T1000 (cell line): Measurements from ENCODE around the gene ZNF619.

Source experiments
- DNase-seq: peaks from one replicate; lab custom pipeline; 2025; ENCODE audit warnings: mixed read lengths; lab: John Stamatoyannopoulos, UW

The ZNF619 gene

DNA sequence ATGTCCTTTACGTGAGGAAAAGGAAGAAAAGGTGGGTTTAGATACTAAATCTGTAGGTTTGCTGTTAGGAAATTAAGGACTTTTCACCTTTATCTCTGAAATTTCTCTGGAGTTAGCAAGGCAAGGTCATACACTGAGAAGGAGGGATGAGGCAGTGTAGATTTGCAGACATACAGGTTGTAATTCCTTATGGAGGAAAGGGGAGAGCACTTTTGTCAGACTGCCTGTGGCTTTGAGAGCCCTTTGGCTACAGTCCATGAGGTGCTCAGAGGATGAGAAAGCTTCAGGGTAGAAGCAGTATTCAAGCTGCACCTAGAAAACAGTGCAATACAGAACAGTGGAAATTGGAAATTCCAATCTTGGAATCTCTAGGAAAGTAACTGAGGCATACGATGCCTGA, 11.5 kb upstream of the ZNF619 start:
- DNase-seq, result no peak

DNA sequence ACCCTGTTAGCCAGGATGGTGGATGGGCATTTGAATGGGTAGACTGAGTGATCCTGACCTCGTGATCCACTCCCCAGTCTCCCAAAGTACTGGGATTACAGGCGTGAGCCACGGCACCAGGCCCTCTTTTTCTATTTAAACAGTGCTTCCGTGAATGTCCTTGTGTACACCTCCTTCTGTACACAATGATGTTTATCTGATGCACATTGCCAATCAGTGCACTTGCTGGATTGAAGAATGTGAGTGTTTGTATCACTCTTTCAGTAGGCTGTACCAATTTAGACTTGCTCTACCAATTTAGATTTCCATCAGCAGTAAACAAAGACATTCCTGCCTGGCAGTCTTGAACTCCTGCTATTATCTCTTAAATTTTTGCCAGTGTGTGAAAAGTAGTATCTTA, 8.9 kb upstream of the ZNF619 start:
- no peak for DNase-seq

DNA sequence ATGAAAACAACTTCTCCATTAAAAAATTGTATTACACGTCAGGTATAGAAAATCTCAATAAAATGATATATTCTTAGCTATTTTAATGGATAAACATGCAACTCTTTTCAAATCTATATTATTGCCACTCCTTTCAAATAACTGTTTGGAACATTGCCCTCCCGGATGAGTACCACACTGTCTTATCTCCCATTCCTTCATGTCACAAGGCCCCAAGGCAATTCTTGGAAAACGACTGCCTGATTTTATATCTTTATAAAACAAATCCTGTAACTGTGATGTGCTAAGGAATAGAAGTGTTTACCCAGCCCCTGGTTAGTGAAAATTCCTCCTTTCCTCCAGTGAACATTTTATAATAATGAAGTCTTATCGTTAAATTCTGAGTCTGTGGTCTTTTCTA, 6.2 kb upstream of the ZNF619 start:
- no peak for DNase-seq

DNA sequence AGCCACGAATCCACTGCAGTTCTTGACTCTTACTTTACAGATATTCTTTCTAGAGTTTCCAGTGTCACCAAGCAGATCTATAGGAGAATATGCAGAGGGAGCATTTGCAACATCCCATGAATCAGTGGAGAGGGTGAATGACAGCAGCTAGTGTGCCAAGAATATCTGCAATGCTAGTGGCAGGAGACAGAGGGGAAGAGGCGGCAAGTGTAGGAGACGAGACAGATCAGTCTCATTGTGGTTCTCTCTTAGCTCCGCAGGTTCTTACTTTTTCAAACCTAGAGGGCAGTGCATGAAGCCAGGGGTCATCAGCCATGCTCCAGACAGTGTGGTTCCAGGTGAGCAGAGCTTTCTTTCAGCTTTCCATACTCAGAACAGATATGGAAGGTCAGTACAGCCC, 744 bp downstream of the ZNF619 start:
- no peak for DNase-seq

DNA sequence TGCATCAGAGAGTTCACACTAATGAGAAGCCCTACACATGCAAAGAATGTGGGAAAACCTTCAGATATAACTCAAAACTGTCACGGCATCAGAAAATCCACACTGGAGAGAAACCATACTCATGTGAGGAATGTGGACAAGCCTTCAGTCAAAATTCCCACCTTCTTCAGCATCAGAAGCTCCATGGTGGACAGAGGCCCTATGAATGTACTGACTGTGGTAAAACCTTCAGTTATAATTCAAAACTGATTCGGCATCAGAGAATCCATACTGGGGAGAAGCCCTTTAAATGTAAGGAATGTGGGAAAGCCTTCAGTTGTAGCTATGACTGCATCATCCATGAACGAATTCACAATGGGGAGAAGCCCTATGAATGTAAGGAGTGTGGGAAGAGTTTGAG, 10.2 kb downstream of the ZNF619 start:
- DNase-seq, result no peak

DNA sequence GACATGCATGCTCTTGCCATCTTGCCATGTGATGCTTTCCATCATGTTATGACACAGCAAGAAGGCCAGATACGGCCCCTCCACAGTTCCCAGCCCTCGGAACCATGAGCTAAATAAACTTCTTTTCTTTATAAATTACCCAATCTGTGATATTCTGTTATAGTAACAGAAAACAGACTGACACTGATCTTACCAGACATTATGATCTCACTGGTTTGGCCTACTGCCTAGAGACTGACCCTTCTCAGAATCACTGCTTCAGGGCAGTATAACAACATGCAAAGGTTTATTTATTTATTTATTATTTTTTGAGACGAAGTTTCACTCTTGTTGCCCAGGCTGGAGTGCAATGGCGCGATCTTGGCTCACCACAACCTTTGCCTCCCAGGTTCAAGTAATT, 14.0 kb downstream of the ZNF619 start:
- no peak for DNase-seq

DNA sequence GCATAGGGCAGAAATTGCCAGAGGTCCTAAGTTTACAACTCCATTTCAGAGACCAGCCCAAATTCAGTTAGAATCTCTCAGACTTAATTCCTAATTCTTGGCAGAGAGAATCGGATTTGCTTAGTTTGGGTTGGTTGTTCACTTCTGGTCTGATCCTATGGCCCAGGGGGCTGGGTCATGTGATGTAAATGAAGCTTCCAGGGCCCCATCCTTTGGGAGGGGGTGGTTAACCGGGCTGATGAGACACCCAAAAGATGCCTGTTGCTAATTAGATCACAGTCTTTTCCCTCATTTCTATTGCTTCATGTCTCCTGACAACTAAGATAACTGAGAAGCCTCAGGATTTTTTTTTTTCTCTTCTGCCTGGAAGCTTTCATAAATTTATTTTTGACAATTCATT, 17.8 kb downstream of the ZNF619 start:
- no peak for DNase-seq

DNA sequence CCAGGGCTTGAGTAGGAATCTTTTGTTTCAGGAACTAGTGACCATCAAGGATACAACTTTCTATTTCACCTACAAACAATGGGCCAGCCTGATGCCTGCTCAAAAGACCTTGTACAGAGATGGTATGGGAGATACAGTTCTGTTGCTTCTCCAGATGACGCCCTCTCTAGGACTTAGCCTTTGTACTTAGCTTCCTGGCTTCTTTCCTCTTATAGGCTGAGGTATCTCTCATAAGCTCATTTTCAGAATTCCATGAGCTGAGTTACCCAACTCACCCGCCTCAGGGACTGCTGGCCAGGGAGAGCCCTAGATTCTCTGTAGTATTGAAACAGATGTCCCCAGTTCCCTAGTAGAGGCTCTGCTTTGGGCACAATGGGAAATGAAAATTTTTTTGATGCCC, 20.4 kb downstream of the ZNF619 start:
- no peak for DNase-seq

DNA sequence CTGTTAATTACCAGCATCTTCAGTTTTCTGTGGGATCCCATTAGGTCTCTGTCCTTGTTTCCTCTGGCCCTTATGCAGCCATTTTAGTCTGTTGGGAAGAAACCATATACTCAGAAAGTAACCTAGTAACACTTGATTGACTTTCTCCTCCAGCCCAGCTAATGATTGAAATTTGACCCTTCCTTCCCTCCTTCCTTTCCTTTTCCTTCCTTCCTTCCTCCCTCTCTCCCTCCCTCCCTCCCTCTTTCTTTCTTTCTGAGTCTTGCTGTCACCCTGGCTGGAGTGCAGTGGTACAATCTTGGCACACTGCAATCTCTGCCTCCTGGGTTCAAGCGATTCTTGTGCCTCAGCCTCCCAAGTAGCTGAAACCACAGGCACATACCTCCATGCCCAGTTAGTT, 23.0 kb downstream of the ZNF619 start:
- DNase-seq, result no peak

DNA sequence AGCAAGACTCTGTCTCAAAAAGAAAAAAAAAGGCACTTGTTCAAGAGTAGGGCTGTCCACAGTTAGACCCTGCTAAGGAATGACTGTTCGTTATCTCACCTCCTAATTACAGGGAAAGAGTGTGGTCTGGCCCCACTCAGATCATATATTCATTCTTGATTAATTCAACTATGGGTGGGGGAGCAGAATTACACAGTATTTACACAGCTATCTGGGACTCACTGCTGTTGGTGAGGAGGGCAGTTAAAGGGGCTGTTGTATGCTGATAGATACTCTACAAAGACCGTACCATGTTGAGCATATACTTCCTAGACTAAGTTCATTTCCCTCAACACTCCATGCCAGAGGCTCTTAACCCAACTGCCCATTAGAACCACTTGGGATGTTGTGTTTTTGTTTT, 25.1 kb downstream of the ZNF619 start:
- DNase-seq, result no peak

DNA sequence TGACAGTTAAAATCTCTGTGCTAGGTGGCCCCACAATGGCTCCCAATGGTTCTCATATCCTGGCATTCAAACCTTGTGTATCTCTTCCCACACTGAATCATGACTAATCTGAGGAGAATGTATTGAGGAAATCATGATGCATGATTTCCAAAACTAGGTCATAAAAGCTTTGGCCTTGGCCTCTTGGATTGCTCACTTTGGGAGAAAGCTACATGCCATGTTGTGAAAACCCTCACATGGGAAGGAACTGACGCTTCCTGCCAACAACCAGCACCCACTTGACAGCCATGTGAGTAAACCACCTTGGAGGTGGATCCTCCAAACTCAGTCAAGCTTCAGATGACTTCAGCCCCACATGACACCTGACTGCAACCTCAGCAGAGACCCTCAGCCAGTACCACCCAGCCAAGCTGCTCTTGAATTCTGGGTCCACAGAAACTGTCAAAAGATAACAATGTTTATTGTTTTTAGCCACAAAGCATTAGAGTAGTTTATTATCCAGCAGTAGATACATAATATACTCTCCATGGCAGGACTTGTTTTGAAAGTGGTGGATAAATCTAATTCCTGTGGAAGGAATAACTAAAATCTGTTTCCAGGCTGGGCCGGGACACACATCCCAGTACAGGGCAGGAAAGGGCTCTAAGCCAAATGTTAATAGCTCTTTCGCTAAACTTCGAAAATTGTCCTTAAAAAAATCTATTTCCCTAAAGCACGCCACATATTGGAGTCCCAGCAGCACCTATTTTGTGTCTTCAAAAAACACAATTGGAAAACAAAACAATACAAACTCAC, 27.9 kb downstream of the ZNF619 start:
- peak; percentile 61 for DNase-seq

DNA sequence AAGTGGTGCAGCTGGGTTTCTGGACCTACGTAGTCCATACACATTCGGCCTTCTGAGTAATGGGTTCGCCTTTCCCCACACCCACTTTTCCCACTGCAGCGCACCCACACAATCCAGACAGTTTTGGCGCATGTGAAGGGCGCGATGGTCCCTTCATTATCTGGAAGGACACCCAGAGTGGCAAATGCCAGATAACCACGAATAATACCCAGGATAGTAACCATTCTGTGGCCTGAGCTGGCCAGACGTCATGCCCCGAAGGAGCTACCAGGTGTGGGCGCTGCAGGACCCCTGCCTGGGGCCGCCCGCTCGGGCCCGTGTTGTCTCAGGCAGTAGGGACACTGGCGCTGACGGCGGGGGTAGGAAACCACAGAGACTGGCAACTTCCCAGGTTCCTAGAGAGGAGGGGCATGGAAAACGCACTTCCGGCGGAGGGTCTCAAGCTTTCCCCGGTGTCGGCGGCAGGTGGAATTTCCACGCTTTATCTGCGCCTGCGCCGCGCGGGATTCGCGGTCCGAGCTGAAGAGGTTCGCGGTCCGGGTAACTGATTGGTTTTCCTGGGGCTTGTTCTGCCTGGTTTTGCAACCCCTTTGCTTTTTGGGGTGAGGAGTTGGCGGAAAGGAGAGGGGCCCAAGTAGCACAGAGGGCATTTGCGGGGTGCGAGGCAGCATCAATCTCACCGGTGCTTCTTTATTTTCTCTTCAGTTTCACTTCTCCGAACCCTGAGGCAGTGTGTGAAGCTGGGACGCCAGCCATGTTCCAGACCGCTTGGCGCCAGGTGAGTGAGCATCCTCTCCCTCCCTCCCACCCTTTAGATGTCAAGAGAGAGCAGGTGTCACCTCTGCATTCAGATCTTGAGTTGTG, 28.9 kb downstream of the ZNF619 start, which contains the start of gene ZNF620:
TSS of gene ZNF620 (plus strand) at position 441 of the 864 bp plus-strand sequence. CDS start at position 755, 314 bp downstream.
- peak; percentile 16 for DNase-seq

DNA sequence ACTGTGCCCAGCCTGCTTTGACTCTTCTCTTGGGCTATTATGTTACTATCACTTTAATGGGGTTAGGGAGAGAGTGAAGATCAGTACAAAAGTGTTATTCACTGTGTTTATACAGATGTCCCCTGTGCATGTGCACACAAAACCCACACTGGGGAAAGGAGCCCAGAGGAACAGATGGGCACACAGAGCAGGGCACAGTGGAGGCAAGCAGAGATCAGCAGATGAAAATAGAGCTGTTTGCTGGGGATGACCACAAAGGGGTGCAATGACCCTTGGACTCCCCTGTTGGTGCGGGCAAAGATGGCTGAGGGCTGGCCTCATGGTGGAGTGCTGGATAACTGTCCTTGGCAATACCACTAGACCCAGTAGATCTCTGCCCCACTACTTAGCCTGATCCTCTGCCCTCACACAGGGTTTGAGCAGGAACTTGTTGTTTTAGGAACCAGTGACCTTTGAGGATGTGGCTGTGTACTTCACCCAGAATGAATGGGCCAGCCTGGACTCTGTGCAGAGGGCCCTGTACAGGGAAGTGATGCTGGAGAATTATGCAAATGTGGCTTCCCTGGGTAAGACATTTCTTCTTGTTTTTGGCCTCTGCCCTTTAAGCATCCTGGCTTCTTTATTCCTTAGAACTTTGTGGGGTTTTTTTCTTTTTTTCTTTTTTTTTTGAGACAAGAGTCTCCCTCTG, 34.3 kb downstream of the ZNF619 start:
- no peak for DNase-seq

DNA sequence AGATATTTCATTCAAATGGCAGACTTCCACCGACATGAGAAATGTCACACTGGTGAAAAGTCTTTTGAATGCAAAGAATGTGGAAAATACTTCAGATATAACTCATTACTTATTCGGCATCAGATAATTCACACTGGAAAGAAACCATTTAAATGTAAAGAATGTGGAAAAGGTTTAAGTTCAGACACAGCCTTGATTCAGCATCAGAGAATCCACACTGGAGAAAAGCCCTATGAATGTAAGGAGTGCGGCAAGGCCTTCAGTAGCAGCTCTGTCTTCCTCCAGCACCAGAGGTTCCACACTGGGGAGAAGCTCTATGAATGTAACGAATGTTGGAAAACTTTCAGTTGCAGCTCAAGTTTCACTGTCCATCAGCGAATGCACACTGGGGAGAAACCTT, 39.3 kb downstream of the ZNF619 start:
- no peak for DNase-seq

DNA sequence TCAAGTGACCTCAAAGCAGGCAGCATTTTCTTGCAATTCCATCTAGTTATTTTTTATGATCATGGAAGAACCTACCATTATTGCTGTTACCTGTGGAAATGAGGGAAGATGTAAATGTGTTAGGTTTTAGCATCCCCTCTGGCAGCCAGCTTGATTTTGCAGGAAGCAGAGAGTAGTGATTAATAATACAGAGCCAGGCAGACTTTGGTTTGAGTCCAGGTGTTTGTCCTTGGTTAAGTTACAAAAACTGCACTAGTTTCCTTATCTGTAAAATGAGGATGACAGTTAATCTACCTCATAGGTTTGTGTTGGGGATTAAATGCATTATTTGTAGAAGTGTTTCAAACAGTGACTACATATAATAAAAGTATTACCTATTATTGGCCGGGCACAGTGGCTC, 41.1 kb downstream of the ZNF619 start:
- no peak for DNase-seq

DNA sequence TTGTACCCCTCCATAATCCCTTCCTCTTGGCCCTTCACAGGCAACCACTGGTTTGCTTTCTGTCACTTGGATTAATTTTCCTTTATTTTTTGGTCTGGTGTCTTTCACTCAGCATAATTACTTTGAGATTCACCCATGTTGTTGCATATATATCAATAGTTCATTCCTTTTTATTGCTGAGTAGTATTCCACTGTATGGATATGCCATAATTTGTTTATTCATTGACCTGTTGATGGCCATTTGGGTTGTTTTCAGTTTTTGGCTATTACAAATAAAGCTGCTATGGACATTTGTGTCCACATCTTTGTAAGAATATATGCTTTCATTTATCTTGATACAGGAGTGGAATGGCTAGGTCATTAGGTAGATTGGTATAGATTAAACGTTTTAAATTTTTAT, 41.9 kb downstream of the ZNF619 start:
- DNase-seq, result no peak

DNA sequence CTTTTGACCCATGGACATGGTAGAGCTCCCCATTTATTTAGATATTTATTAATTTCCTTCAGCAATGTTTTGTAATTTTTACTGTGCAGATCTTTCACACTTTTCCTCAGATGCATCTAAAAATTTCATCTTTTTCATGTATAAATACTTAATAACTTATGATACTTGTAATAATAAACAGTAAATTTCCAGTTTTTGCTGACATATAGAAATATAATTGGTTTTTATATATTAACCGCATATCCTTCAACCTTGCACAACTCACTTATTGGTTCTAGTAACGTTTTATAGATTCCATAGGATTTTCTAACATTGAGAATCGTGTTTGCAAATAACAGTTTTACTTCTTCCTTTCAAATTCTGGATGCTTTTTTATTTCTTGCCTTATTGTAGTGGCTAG, 44.3 kb downstream of the ZNF619 start:
- no peak for DNase-seq

DNA sequence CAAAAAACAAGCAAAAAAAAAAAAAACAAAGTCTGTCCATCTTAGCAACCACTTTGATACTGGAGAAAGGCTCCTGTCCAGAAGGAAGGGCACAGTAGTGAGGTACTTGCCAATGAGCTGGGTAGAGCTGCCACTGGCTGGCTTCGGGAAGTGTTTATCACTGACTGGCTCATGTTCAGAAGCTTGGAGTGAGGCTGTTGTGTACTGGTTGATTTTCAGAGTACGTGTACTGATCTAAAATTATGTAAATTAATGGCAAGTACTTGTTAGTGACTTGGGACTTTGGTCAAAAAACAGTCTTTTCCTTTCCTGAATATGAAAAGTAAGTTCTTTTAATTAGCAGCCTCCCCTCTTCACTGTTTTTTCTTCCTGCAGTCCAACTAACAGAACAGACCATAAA, 46.9 kb downstream of the ZNF619 start:
- no peak for DNase-seq

DNA sequence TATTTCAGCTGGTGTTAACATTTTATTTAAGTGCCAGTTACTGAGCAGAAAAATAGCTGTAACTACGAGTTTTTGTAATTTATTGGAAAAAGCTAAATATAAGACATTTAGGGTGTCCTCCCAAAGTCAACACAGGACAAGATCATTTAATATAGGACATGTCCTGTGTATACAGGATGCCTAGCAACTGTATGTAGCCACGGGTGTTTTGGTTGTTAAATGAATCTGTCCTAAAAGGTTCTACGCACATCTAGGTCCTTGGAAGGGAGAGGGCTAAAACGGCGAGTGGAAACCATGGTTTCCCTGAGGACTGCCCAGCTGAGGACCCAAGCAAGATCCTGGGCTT, 47.3 kb downstream of the ZNF619 start:
- DNase-seq, result no peak

DNA sequence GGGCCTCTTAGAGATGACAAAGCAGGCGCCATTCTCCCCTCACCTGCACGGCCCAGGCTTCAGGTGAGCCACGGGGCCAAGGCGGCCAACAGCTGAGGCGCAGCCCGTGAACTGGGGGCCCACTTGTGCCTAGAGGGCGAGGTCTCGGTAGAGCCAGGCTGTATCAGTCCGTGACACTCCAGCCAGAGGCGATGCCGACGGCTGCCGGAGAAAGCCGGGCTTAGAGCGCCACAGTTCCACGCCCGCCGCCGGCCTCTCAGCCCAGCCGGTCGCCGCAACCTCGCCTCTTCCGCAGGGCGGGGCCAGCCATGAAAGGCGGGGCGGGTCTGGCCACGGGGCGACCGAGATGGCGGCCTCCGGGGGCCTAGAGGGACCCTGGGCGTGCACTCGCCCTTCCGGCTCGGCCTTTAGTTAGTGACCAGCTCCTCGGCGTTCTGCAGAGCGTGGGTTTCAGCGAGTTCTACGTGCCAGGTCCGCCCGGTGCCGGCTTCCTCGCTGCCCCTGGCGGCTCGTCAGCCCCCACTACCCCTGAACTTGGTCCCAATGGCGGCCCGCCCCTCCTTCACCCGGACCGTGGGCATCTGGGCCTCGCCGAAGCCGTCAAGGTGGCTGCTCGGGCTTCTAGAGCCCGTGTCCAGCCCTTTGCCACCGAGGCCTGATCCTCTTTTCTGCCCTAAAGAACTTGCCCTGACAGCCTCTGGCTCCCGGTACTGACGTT, 47.8 kb downstream of the ZNF619 start, which contains the start of gene ZNF621:
TSS of gene ZNF621 (plus strand) at position 393 of the 718 bp plus-strand sequence. CDS start 881 bp downstream, outside the sequence.
- peak; percentile 84 for DNase-seq

DNA sequence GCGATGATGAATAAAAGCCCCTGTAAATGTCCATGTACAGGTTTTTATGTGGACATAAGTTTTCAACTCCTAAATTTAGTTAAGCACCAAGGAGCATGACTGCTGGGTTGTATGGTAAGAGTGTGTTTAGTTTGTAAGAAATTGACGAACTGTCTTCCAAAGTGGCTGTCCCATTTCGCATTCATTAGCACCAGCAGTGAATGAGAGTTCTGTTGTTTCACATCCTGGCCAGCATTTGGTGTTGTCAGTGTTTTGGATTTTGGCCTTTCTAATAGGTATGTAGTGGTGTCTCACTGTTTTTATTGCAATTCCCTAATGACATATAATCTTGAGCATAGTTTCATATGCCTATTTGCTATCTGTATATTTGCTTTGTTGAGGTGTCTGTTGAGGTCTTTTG, 51.5 kb downstream of the ZNF619 start:
- no peak for DNase-seq

DNA sequence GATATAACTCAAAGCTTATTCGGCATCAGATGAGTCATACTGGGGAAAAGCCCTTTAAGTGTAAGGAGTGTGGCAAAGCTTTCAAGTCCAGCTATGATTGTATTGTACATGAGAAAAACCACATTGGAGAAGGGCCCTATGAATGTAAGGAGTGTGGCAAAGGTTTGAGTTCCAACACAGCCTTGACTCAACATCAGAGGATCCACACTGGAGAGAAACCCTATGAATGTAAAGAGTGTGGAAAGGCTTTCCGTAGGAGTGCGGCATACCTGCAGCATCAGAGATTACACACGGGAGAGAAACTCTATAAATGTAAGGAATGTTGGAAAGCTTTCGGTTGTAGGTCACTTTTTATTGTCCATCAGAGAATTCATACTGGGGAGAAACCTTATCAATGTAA, 55.3 kb downstream of the ZNF619 start:
- no peak for DNase-seq
